ENCODE measurements around the gene POLN. TPM values are rescaled to one million over a fixed set of nuclear protein-coding genes. Genes with fewer than 3 reads are reported as not detected.

The POLN gene
- total RNA-seq, 1 donor from 2014 or later = 1.1 TPM

DNA sequence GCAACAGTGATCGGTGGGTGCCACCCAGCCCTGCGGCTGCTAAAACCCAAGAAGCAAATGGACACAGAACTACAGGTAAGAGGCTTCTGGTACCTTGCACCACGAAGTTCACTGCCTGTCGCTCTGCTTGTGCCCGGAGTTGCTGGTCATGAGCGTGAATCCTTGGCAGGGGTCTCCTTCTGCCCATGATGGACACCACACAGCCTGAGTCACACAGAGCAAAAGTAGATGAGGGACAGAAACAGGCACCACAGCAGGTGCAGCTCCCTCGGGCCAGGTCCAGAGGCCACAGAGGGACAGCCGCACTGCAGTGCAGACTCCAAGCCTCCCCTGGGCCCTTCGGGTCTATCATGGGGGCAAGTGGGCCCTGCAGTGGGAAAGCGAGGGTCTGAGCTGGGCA is 160.4 kb downstream of the POLN start:
- no peak for ATAC-seq

DNA sequence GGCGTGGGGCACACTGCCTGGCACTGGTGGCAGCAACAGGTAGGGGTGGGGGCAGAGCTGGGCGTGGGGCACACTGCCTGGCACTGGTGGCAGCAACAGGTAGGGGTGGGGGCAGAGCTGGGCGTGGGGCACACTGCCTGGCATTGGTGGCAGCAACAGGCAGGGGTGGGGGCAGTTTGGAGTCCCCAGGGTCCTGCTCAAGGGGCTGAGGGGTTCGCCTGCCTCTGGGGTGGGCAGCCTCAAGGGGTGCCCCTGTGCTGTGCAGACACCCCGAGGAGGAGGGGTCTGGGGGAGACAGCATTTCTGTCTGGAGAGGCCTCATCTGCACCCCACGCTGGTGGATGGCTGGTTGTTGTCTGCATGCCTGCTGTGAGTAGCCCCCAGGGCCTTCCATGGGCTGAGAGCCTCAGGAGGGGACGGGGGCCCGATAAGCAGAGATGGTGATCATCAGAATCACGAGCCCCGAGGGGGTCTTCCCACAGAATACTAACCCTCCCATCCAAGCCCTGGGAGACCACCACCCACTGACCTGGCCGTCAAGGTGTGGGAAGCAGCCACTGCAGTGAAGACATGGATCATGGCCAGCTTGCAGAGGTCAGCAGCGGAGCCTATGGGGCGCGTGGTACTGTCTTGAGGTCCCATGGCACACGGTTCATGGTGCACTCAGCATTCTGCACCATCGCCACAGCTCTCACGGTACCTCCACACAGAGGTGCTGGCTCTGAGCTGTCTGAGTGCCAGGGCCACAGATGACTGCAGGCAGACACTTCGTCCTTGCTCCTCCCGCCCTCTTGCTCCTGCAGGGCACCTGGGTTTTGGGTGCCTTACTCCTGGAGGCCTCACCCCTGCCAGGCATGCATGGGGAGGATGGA is 161.3 kb downstream of the POLN start:
- ATAC-seq = no peak

DNA sequence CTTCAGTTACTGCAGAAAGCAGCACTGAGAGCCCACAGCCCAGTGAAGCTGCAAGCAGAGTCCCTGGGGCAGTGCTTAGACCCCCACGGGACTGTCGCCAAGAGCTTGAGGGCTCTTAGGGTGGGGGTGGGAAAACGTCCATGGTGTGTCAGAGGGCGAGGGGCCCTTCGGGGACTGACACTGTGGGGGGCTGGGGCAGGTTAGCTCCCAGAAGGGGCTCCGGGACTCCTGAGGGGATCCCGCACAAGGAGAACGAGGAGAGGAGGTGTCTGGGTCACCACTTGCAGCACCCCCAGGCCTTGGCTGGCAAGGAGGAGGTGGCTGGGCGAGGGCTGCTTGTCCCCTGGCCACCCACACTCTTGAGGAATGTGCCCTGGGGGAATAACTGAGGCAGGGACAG is 162.0 kb downstream of the POLN start:
- no peak for ATAC-seq

DNA sequence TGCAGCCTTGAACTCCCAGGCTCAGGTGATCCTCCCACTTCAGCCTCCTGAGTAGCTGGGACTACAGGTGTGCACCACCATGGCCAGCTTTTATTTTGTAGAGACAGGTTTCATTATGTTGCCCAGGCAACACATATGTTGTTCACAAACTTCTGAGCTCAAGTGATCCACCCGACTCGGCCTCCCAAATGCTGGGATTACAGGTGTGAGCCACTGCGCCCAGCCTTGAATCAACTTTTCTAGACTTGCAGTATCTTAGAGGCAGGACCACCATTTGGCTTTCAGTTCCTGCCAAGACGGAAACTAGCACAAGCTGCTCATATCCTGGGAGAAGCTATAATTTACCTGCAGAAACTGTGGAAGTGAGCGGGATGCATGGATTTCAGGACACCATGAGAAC is 162.9 kb downstream of the POLN start:
- ATAC-seq = no peak

DNA sequence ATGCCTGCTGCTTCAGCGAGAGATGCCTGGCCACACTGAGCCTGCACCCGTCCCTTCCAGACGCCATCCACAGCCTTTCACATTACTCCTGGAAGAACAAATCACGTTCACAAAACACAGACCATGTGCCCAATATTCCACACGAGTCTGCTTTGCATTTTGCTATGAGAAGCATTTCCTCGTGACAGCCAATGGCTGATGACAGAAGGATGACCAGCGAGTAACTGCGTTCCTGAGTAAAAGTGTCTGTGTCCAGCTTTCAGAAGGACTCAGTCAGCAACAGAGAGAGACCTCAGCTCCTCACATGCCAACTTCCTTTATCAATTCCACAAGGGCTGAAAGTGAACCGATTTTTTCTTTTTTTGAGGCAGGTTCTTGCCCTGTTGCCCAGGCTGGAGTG is 163.3 kb downstream of the POLN start:
- ATAC-seq = no peak

DNA sequence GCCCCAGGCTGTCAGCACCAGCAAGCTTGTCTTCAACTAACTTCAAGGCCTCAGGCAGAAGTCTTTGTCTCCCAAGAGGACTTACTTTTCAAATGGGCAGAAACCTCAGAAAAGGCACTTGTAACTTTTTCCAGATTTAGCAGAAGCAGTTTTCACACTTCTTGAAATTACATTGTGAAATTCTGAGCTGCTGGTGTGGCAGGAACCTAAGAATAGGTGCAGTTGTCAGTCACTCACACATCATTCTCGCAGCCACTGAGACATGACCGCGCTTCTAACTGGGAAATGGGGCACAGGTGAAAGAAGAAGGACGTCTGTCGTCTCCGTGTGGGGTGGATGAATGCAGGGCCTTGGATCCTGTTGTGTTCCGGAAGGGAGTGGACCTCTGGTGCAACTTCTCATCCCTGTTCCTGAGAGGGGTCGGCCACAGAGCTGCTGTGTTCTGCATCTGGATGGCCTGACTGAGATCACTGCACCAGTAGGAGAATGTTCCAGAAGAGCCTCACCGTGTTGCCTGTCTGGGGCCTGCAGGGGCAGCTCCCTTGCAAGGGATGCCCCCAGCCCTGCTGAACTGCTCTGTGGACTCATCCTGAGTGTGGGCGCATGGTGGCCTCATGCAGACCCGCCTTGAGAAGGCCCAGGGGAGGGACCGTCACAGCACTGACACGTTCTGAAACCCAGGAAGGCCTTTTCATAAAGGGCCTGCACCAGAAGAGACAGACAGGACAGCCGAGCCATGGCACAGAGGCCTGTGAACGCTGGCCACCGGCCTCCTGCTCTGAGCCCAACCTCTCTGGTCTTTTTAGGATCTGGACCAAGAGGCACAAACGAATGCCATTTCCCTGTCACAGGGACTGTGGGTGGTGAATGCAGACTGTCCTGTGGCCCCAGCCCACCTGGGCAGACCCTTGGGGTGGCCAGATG is 164.1 kb downstream of the POLN start:
- ATAC-seq = no peak

DNA sequence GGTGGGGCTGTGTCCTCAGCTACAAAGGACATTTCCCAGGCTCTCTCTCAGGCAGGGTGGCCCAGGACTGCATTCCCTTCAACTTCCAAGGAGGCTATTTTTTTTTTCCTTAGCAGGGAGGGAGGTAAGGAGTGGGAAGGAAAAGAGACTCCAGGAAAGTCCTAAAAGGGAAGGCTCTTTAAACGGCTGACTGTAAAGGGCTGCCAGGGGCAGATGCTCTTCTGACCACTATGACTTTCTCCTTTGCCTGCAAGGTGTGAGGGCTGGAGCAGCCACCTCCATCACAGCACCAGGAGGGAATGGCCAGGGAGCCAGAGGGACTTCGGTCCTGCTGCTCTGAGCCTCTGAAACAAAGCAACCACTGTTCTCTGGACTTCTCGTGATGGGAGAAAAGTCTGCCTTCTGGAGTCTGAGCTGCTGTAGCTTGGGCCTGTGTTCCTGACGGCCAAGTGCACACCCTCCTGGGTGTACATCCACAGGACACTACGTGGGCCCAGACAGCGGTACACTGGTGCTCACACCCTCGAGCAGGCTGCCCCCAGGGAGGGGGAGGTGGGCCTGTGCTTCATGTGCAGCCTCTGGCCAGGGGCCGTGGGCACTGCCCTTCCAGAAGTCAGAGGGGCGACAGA is 164.9 kb downstream of the POLN start:
- no peak for ATAC-seq

DNA sequence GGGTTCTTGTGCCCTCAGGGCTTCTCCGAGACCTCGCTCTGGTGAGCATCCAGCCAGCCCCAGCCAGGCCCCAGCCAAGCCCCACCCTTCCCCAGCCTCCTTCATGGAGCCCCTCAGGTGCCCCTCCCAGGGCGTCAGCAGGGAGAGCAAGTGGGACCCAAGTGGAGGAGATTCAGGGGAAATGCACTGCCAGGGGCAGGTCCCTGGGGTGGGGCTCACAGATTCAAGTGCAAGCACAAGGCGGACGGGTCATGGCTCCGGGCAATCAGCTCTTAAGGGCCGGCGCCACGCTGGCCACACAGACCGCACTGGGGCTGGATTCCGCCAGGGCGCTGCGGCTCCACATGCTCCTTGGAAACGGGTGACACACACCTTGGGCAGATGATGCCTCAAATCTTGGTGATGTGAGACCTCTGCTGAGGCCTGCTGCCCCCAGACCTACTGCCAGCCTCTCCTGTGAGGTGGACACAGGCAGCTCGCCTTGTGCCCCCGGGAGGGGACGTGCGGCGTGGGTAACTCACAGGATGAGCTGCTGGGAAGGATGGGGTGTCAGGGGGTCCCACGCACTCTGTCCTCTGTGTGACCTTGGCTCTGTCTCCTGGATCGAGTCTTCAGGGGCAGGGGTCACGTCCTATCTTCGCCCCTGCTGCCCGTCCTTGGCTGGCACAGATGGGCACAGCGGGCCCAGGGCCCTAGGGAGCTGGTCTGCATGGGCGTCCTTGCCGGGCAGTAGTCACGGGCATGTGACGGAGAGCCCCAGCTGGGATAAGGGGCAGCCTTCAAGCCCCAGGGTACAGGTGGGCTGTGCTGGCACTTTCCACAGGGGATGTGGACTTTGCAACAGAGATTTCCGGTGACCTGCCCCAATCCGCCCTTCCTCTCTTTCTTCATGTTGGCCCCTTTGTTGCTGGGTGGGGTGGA is 165.7 kb downstream of the POLN start:
- no peak for ATAC-seq

DNA sequence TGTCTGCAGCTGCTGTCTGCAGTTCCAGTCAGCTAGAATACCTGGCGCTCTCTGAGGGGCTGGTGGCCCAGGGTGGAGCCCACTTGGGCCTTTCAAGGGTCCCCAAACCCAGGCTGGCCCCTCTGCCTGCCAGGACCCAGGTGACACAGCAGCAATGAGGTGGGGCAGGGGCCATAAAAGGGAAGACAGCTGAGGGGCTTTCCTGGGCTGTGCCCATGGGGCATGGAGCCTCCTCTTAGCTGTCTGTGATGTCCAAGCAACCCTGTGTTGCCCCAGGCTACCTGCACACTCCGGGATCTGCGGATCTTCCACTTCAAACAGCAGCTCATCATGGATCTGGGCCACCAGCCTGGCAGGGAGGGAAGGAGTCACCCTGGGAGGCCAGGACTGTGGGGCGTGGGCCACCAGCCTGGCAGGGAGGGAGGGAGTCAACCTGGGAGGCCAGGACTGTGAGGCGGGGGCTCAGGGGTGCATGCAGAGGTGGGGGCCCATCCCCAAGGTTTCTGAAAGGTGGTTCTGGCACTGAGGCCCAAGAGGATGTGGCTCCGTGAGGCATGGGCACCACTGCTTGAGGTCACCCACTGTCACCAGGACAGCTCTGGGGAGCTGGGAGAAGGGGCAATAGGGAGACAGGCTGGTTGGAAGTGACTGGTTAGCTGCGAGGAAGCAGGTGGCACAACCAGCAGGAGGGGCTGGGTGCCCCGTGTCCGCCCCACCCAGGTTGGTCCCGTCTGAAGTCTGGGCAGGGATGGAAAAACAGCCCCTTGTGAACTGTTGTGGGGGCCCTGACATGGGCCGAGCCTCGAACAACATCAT is 166.5 kb downstream of the POLN start:
- no peak for ATAC-seq

DNA sequence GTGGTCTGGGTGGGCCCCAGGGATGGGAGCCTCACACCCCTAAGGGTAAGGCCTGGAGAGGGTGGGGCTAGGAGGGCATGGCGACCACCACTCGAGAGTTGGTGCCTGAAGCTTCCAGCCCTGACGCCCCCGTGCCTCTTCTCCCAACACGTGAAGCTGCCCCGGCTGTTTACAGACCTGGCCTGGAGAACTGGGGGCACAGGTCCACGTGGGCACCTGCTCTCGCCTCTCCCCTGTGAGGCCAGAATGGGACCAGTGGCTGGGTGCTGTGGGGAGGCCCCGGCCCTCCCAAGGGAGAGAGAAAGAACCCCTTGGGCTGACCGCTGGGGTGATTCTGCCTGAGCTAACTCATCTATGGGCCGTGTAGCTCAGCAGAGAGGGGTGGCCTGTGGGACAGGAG is 167.3 kb downstream of the POLN start:
- no peak for ATAC-seq

DNA sequence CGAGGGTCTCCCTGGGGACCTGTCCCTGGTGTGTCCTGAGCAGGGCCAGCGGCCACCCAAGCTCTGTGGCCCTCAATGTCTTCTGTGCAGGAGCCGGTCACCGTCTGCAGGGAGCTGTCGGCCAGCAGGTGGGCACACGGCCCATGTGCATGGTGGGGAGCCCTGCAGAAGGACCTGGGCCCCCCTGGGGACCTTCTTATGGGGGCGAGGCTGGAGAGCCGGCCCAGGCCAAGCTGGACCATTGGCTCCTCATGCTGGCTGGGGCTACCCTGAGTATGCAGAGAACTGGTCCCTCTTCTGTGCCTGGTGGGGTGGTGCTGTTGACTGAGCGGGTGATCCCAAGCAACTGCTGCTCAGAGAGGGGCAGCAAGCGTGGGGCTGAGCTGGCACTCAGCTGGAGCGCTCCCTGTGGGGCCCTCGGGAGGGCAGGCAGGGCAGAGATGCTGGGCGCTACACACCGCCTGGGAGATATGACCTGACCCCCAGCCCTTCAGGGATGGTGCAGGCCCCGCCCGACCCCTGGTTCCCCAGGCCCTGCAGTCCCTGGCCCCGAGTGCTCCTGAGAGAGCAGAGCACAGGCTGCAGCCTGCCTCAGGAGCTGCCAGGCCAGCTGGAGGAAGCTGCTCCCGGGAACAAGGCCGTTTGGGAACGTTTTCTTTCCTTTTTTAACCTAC is 168.0 kb downstream of the POLN start:
- ATAC-seq = no peak

DNA sequence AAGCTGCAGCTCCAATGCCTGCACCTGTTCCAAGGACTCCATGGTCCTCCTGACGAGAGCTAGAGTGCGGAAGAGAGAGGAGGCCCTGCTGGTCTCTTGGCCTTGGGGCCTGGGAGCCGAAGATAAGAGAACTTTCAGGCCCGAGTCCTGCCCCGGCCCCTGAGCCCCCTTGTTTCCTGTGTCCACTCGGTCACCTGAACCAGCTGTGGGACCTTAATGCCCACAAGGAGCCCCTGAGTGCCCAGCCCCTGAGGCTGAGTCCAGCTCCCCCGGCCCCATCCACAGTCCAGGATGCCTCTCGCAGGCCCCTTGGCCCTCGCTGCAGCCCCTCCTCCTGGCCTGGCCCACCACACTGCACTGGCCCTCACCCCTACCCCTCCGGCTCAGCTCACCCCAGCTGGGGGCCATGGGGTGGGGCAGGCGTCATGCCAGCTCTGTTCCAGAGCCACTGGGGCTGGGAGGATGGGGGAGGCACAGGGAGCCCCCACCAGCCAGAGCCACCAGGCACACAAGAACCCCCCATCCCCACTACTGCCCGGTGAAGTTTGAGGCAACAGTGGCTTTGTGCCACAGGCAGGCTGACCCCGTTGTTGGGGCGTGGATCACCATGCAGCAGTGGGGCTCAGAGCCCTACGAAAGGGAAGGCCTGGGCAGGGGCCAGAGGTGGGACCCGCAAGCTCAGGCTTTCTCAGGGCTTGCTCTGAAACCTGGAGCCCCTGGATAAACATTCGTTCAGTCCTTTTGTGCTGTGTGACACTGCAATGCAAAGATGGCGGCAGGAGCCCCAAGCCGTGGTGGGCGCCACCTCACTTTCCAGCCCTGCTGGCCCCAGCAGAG is 168.7 kb downstream of the POLN start:
- ATAC-seq = no peak

DNA sequence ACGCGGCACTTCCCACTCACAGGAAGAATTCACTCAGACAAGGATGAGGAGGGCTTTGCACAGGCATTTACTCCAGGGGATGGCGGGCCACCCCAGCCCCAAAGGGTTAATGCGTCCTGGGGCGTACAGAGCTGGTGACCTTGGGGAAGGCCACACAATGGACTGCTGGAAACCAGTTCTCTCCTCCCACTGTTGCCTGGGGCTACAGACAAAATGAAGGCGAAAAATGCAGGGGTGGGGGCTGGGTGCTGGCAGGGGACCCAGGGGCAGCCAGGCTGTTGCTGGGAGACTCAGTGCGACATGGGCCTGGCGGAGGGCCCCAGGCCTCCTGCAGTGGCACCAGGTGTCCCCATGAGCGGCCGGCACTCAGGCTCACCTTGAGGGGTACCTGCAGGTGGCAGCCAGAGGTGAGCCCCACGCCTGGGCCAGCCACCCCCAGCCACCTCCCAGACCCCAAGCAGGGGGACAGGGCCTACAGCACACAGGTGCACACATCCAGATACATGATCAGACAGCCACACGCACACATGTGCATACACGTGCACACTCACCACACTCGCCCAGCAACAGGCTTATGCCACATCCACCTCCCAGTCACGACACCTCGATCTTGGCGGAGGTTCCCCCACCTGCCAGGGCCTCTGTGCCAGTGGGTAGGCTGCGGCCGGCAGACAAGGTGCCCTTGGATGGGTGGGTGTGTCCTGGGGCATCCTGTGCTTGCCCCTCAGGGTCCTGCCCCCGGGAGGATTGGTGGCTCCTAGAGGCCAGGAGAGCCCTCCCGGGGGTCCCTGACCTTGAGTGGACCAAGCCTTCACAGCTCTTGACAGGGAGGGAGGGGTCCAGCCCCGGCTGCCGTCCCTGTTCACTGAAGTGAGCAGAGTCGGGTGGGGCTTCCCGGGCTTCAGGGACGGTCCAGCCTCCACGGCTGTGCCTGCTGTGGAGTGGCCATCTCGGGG is 169.7 kb downstream of the POLN start:
- ATAC-seq = no peak

DNA sequence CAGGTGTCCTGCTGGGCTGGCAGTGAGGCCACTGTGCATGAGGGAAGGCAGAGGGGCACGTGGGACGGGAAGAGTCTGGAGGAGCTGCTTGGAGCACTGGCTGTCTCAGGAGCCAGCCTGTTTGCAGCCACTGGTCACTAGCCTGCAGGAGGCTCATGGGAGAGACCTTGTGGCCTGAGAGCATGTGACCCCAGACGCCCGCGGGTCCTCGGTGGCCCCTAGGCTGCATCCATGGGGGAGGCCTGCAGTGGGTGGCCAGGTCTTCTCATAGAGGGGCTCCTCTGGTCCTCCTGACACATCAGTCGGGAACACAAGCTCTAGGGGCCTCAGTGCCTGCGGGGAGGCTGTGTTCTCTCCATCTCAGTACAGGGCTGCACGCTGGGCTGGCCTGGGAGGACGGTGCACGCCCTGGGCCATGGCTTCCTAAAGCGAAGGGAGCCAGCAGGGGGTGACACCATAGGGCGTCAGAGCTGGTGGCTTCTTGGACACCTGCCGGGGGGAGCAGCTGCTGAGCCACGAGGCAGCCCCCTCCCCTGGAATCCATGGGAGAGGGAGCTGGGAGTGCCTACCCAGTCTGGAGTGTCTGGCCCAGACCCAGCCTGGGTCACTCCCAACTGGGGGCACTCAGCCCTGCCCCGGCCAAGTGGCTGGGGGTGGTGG is 170.5 kb downstream of the POLN start:
- no peak for ATAC-seq

DNA sequence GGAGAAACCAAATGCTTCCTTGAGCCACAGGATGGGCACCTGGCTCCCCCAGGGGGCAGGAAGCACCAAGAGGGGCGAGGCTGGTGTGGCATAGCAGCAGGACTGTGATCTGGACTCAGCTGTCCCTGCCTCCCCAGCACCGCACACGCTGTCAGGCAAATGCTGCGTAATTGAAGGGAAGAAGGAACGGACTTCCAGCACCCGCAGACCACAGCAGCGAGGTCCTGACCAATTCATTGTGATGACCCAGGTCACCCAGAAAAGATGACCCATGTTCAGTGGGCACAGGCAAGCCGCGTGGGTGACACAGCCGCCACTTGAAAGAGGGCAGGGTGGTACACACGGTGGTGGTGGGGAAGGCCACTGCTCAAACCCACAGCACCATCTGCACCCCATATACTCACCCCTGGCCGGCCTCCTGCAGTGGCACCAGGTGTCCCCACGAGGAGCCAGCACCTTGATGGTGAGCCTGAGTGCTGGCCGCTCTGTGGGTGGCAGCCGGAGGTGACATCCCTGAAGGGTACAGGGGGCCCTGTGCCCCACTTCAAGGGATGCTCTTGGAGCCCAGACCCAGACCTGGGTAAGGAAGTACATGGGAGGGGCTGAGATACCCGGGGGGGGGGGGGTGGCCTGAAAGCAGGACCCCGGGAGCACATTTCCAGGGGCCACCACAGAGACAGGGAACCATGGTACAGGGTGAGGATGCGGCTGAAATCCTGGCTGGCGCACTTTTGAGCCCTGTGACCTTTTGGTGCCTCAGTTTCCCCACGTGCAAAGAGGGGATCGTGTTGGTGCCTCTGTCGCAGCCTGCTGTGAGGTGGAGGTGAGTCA is 171.3 kb downstream of the POLN start:
- ATAC-seq = no peak

DNA sequence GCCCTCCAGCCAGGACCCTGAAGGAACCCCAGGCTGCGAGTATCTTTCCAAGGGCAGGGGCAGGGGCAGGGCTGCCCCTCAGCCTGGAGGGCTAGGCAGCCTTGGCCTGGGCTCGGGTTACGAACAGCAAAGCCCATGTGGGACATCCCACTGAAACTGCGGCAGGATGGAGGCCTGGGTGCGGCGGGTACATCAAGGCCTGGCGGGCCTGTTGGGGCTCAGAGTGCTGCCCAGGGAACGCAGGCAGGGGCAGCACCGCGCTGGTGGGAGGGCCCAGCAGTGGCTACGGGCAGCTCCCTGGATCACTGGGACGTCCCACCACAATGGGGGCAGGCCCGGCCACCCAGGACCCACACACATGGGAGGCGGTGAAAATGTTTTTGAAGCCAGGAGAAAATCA is 171.9 kb downstream of the POLN start:
- no peak for ATAC-seq
